Neural crest cell (in vitro differentiated cells): ENCODE results near the gene EVC. TPM values are rescaled to one million over a fixed set of nuclear protein-coding genes. Genes with fewer than 3 reads are reported as not detected.

Experiments
- DNase-seq: peaks from one replicate; pipeline ENCODE4 v3.0.0; 2021; ENCODE audit warnings: low read depth, mixed read lengths, low spot score
- H3K27ac Mint-ChIP-seq: one replicate; pipeline ENCODE4 v1.8.0; 2021; ENCODE audit warnings: mild to moderate bottlenecking, mixed read lengths; ENCODE audit not compliant: unreplicated experiment
- H3K27me3 Mint-ChIP-seq: 2 replicates; pipeline ENCODE4 v1.8.0; 2021; ENCODE audit warnings: low read depth, mild to moderate bottlenecking, mixed read lengths
- H3K36me3 Mint-ChIP-seq: 2 replicates; pipeline ENCODE4 v1.8.0; 2021; ENCODE audit warnings: low read depth, mild to moderate bottlenecking, mixed read lengths
- H3K4me1 Mint-ChIP-seq: 2 replicates; pipeline ENCODE4 v1.8.0; 2021; ENCODE audit warnings: mixed read lengths
- H3K4me3 Mint-ChIP-seq: one replicate; pipeline ENCODE4 v1.8.0; 2021; ENCODE audit warnings: mild to moderate bottlenecking, mixed read lengths
- H3K9me3 Mint-ChIP-seq: 2 replicates; pipeline ENCODE4 v1.8.0; 2021; ENCODE audit warnings: mixed read lengths
- CTCF ChIP-seq: fragments of 200-600 bp; sonication (generic); conservative IDR thresholded peaks from 2 replicates; pipeline ENCODE4 v1.5.0; 2021; ENCODE audit warnings: antibody characterized with exemption, mild to moderate bottlenecking
- long read RNA-seq: library from polyadenylated mRNA; unstranded; transcript quantifications from one replicate; pipeline ENCODE4 v2.0.0, GENCODE V29; 2020
- total RNA-seq: library from RNA; stranded (reverse); gene quantifications from 2 replicates; pipeline ENCODE4 v1.2.1, GENCODE V29; 2021

The EVC gene
- 24.4 and 26.1 TPM in 2 replicates for total RNA-seq
- long read RNA-seq, partial matches to known transcripts = 1 of 4 reads
- long read RNA-seq, other reads (novel, unspliced or antisense) = 3 of 4 reads

GRCh38 chr4:5710961-5711478 lies at the start of gene EVC:
Gene EVC (plus strand): TSS chr4:5711201. CDS start chr4:5711381, 180 bp downstream.
- Mint-ChIP-seq H3K9me3 (peaks cover 4% of the 10 kb centered on the region), H3K27me3 (peaks cover 4% of the 10 kb centered on the region), H3K36me3 (peaks cover 18% of the 10 kb centered on the region), H3K27ac (peak within 1 kb of the TSS; percentile 83), H3K4me1 (peaks cover 41% of the 10 kb centered on the region), H3K4me3 (peak within 1 kb of the TSS; percentile 92)
- DNase-seq = peak; percentile 57
- no peak for TF ChIP-seq CTCF

GRCh38 chr4:5661237-5661636 lies 49.8 kb upstream of the EVC start:
- Mint-ChIP-seq H3K27ac (no peak overlapping the region), H3K4me1 (no peaks in the 10 kb centered on the region), H3K36me3 (peaks cover 31% of the 10 kb centered on the region), H3K27me3 (no peaks in the 10 kb centered on the region), H3K9me3 (peaks cover 9% of the 10 kb centered on the region), H3K4me3 (no peak overlapping the region)
- no peak for TF ChIP-seq CTCF
- no peak for DNase-seq

- H3K4me3 Mint-ChIP-seq = no peak overlapping the region
- H3K9me3 Mint-ChIP-seq = peaks cover 12% of the 10 kb centered on the region
- H3K36me3 Mint-ChIP-seq = peaks cover 28% of the 10 kb centered on the region
- H3K27me3 Mint-ChIP-seq = no peaks in the 10 kb centered on the region
- DNase-seq = no peak
- H3K4me1 Mint-ChIP-seq = no peaks in the 10 kb centered on the region
- no peak overlapping the region for H3K27ac Mint-ChIP-seq
- no peak for TF ChIP-seq CTCF
Measured at GRCh38 chr4:5662555-5662954, 48.4 kb upstream of the EVC start.

- Mint-ChIP-seq H3K36me3 (peaks cover 34% of the 10 kb centered on the region), H3K4me3 (no peak overlapping the region)
Measured at GRCh38 chr4:5664778-5665177, 46.2 kb upstream of the EVC start.

GRCh38 chr4:5666741-5667140 lies 44.3 kb upstream of the EVC start:
- peaks cover 13% of the 10 kb centered on the region for H3K9me3 Mint-ChIP-seq
- H3K27me3 Mint-ChIP-seq = no peaks in the 10 kb centered on the region
- peaks cover 24% of the 10 kb centered on the region for H3K36me3 Mint-ChIP-seq

More at GRCh38 chr4:5664778-5665177, 46.2 kb upstream of the EVC start:
- no peaks in the 10 kb centered on the region for H3K4me1 Mint-ChIP-seq
- no peak for DNase-seq
- no peak for TF ChIP-seq CTCF
- peaks cover 17% of the 10 kb centered on the region for H3K9me3 Mint-ChIP-seq
- H3K27me3 Mint-ChIP-seq = no peaks in the 10 kb centered on the region
- no peak overlapping the region for H3K27ac Mint-ChIP-seq

More at GRCh38 chr4:5666741-5667140, 44.3 kb upstream of the EVC start:
- Mint-ChIP-seq H3K4me1 (no peaks in the 10 kb centered on the region), H3K27ac (no peak overlapping the region), H3K4me3 (no peak overlapping the region)
- no peak for DNase-seq
- TF ChIP-seq CTCF = no peak
